Hepatocyte (in vitro differentiated cells): ENCODE data around the gene ATP1A1.

ENCODE experiments used
- CTCF ChIP-seq: fragments of 200-600 bp; sonication (generic); IDR thresholded peaks from 2 replicates; pipeline ENCODE4 v1.5.1; 2016; ENCODE audit warnings: antibody characterized with exemption, mild to moderate bottlenecking; ENCODE audit not compliant: poor library complexity
- EZH2 ChIP-seq: fragments of 200-600 bp; sonication (generic); IDR thresholded peaks from 2 replicates; pipeline ENCODE4 v1.6.1; 2016; ENCODE audit warnings: antibody characterized with exemption, mild to moderate bottlenecking, borderline replicate concordance
- EZH2phosphoT487 ChIP-seq: fragments of 200-600 bp; sonication (generic); IDR thresholded peaks from one replicate; pipeline ENCODE4 v1.6.1; 2018; ENCODE audit warnings: antibody characterized with exemption, mild to moderate bottlenecking, low read depth, moderate library complexity; ENCODE audit not compliant: unreplicated experiment, severe bottlenecking

DNA sequence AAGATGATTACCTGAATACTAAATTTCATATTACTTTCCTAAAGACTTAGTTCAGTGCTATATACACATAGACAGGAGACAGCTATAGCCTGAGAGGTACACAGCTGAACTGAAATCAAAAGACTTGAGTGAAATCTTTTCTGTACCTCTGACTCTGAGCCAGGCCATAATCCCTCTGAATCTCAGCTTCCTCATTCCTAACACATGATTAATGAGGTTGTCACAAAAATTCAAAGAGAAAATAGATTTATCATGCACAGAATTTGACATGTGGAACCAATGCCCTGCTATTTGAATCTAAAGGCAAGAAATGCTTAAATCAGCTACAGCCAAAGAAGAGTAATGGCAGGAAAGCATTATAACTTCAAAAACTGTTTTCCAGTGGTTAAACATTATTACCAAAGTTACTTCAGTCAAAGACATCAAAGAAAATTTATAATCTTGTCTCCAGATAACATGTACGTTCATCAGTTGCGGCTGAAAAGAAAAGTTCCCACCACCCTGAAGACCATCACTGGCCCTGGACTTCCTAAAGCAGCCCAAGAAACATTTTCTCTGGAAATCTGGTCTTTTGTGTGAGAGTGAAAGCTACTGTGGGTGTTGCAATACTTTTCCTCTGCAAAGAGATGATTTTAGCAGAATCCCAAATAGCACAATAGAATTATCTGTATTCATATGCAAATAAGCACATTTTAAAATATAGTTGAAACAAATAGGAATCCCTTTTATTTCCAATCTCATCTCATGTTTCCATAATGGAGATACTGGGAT is 13.8 kb upstream of the ATP1A1 start:
- TF ChIP-seq CTCF (no peak), EZH2 (no peak), EZH2phosphoT487 (no peak)
